ENCODE data around the gene ARHGAP44.

Gene ARHGAP44

GRCh38 chr17:12821376-12821940 is 32.2 kb downstream of the ARHGAP44 start:
- CTCF ChIA-PET = no interaction called here
- TF ChIP-seq ELF4 (IDR thresholded peaks at IDR 0.05) = no peak
- TF ChIP-seq TARDBP (IDR thresholded peaks at IDR 0.05) = no peak
- TF ChIP-seq SUZ12 (IDR thresholded peaks at IDR 0.05) = no peak
- no peak for TF ChIP-seq LEF1 (IDR thresholded peaks at IDR 0.05; ENCODE audit: borderline replicate concordance)
- no peak for DNase-seq (ENCODE audit: extremely low spot score)
- POLR2A ChIA-PET = no interaction called here

- ChIA-PET CTCF (no interaction called here), POLR2A (no interaction called here)
- DNase-seq (ENCODE audit: extremely low spot score) = no peak
- TF ChIP-seq ELF4 (IDR thresholded peaks at IDR 0.05) (no peak), L3MBTL2 (conservative IDR thresholded peaks at IDR 0.05) (no peak), FOXM1 (IDR thresholded peaks at IDR 0.05; ENCODE audit: borderline replicate concordance) (no peak), SUZ12 (IDR thresholded peaks at IDR 0.05) (no peak), TARDBP (IDR thresholded peaks at IDR 0.05) (no peak), LEF1 (IDR thresholded peaks at IDR 0.05; ENCODE audit: borderline replicate concordance) (no peak), CTBP1 (IDR thresholded peaks at IDR 0.05; ENCODE audit: borderline replicate concordance) (no peak), SP1 (IDR thresholded peaks at IDR 0.05) (no peak), HDGF (IDR thresholded peaks at IDR 0.05; ENCODE audit: borderline replicate concordance) (no peak), NFRKB (IDR thresholded peaks at IDR 0.05) (no peak), ZNF384 (IDR thresholded peaks at IDR 0.05) (no peak), FOXK2 (IDR thresholded peaks at IDR 0.05) (no peak), FOXA1 (IDR thresholded peaks at IDR 0.05) (no peak), ARNT (IDR thresholded peaks at IDR 0.05) (no peak)
Observed at GRCh38 chr17:12826431-12826830, 37.1 kb downstream of the ARHGAP44 start.

DNA sequence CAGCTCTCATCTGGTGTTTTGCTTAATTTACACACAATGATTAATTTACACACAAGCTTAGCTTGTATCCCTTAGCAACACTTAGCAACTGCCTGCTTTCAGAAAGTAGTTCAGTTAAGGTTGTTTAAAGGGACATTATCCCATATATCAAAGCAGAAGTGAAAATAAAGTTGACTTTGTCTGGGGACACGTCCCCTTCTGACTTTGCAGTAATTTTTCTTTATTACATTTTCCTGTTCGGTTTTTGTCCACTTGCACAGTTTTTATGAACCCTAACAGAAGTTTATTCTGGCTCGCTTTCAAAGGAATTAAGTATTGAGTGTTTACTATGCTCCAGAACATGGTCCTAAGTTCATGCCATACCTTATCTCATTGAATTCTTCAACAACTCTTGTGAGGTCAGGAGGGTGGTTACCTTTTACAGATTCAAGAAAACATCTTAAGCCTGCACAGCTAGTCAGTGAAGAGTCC is 41.5 kb downstream of the ARHGAP44 start:
- ChIA-PET POLR2A (no interaction called here), CTCF (no interaction called here)
- DNase-seq (ENCODE audit: extremely low spot score) = no peak
- no peak for TF ChIP-seq ARNT (IDR thresholded peaks at IDR 0.05)
- TF ChIP-seq SP1 (IDR thresholded peaks at IDR 0.05) = no peak
- TF ChIP-seq SUZ12 (IDR thresholded peaks at IDR 0.05) = no peak
- TF ChIP-seq FOXM1 (IDR thresholded peaks at IDR 0.05; ENCODE audit: borderline replicate concordance) = no peak
- TF ChIP-seq HDGF (IDR thresholded peaks at IDR 0.05; ENCODE audit: borderline replicate concordance) = no peak
- no peak for TF ChIP-seq L3MBTL2 (conservative IDR thresholded peaks at IDR 0.05)
- TF ChIP-seq ZNF384 (IDR thresholded peaks at IDR 0.05) = no peak

GRCh38 chr17:12831839-12832238 is 42.5 kb downstream of the ARHGAP44 start:
- CTCF ChIA-PET = no interaction called here
- DNase-seq (ENCODE audit: extremely low spot score) = no peak
- POLR2A ChIA-PET = no interaction called here
- TF ChIP-seq HDGF (IDR thresholded peaks at IDR 0.05; ENCODE audit: borderline replicate concordance) (no peak), BHLHE40 (IDR thresholded peaks at IDR 0.05; ENCODE audit: borderline replicate concordance) (no peak), TARDBP (IDR thresholded peaks at IDR 0.05) (no peak), FOXM1 (IDR thresholded peaks at IDR 0.05; ENCODE audit: borderline replicate concordance) (no peak), ELF4 (IDR thresholded peaks at IDR 0.05) (no peak), ARNT (IDR thresholded peaks at IDR 0.05) (no peak)

- DNase-seq (ENCODE audit: extremely low spot score) = no peak
- TF ChIP-seq HDGF (IDR thresholded peaks at IDR 0.05; ENCODE audit: borderline replicate concordance) (no peak), FOXK2 (IDR thresholded peaks at IDR 0.05) (no peak), ELF4 (IDR thresholded peaks at IDR 0.05) (no peak), L3MBTL2 (conservative IDR thresholded peaks at IDR 0.05) (no peak), CTBP1 (IDR thresholded peaks at IDR 0.05; ENCODE audit: borderline replicate concordance) (no peak), FOXA1 (IDR thresholded peaks at IDR 0.05) (no peak), ZNF384 (IDR thresholded peaks at IDR 0.05) (no peak), TARDBP (IDR thresholded peaks at IDR 0.05) (no peak), NFRKB (IDR thresholded peaks at IDR 0.05) (no peak), ARNT (IDR thresholded peaks at IDR 0.05) (no peak), SUZ12 (IDR thresholded peaks at IDR 0.05) (no peak), LEF1 (IDR thresholded peaks at IDR 0.05; ENCODE audit: borderline replicate concordance) (no peak), FOXM1 (IDR thresholded peaks at IDR 0.05; ENCODE audit: borderline replicate concordance) (no peak)
- TF ChIP-seq, protein P1, sequence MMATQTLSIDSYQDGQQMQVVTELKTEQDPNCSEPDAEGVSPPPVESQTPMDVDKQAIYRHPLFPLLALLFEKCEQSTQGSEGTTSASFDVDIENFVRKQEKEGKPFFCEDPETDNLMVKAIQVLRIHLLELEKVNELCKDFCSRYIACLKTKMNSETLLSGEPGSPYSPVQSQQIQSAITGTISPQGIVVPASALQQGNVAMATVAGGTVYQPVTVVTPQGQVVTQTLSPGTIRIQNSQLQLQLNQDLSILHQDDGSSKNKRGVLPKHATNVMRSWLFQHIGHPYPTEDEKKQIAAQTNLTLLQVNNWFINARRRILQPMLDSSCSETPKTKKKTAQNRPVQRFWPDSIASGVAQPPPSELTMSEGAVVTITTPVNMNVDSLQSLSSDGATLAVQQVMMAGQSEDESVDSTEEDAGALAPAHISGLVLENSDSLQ (IDR thresholded peaks at IDR 0.05) = no peak
- CTCF ChIA-PET = no interaction called here
- POLR2A ChIA-PET = no interaction called here
Observed at GRCh38 chr17:12839042-12839441, 49.7 kb downstream of the ARHGAP44 start.

DNA sequence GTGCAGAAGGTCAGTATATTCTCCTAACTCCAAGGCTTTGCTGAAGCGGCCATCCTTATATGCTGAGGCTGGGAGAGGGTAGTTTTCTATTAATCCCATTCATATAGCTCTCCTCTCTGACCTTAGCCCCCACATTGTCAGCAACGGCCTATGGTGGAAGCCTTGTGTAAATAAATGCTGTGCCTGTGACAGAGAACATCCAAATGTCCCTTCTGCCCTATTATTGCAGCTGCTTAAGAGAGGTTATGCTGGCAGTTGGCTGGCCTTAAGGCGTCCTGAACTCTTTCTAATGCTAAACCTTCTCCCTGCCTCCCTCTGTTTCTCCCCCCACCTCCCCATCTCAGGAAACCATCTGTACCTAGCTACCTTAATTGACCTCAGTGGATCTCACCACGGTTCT is 53.6 kb downstream of the ARHGAP44 start:
- no peak for DNase-seq (ENCODE audit: extremely low spot score)
- ChIA-PET CTCF (no interaction called here), POLR2A (no interaction called here)
- TF ChIP-seq SUZ12 (IDR thresholded peaks at IDR 0.05) (no peak), HDGF (IDR thresholded peaks at IDR 0.05; ENCODE audit: borderline replicate concordance) (no peak), FOXM1 (IDR thresholded peaks at IDR 0.05; ENCODE audit: borderline replicate concordance) (no peak), FOXA1 (IDR thresholded peaks at IDR 0.05) (no peak), TARDBP (IDR thresholded peaks at IDR 0.05) (no peak), BHLHE40 (IDR thresholded peaks at IDR 0.05; ENCODE audit: borderline replicate concordance) (no peak), L3MBTL2 (conservative IDR thresholded peaks at IDR 0.05) (no peak)

GRCh38 chr17:12850996-12851395 is 61.7 kb downstream of the ARHGAP44 start:
- TF ChIP-seq, protein P1 (IDR thresholded peaks at IDR 0.05) = no peak
- TF ChIP-seq FOXK2 (IDR thresholded peaks at IDR 0.05) (no peak), TARDBP (IDR thresholded peaks at IDR 0.05) (no peak), L3MBTL2 (conservative IDR thresholded peaks at IDR 0.05) (no peak), NFRKB (IDR thresholded peaks at IDR 0.05) (no peak), SUZ12 (IDR thresholded peaks at IDR 0.05) (no peak), HDGF (IDR thresholded peaks at IDR 0.05; ENCODE audit: borderline replicate concordance) (no peak), ARNT (IDR thresholded peaks at IDR 0.05) (no peak), LEF1 (IDR thresholded peaks at IDR 0.05; ENCODE audit: borderline replicate concordance) (no peak), CTBP1 (IDR thresholded peaks at IDR 0.05; ENCODE audit: borderline replicate concordance) (no peak)
- DNase-seq (ENCODE audit: extremely low spot score) = no peak
- ChIA-PET CTCF (no interaction called here), POLR2A (no interaction called here)

All from HEK293T (cell line).